Brain microvascular endothelial cell (primary cell): ENCODE results near the gene OR2T10.

Experiments used
- DNase-seq: peaks from one replicate; pipeline ENCODE4 v3.0.0-alpha.2; 2020
- H3K27ac ChIP-seq: fragments of 250-450 bp; sonication (Bioruptor Pico); 2 replicates; pipeline ENCODE4 v1.5.1; 2020; ENCODE audit warnings: mild to moderate bottlenecking, moderate library complexity
- H3K27me3 ChIP-seq: fragments of 250-450 bp; sonication (Bioruptor Pico); replicated peaks from 2 replicates; pipeline ENCODE4 v1.5.1; 2020; ENCODE audit warnings: mild to moderate bottlenecking
- H3K36me3 ChIP-seq: fragments of 250-450 bp; sonication (Bioruptor Pico); replicated peaks from 2 replicates; pipeline ENCODE4 v1.5.1; 2020; ENCODE audit warnings: mild to moderate bottlenecking
- H3K4me3 ChIP-seq: 2 replicates; pipeline ENCODE4 v1.5.1; 2011; ENCODE audit warnings: low read depth, mild to moderate bottlenecking, control low read depth, low read length, moderate library complexity
- in situ Hi-C: cut with HindIII; loops from 2 replicates; pipeline ENCODE4 v1.10.0; 2017; ENCODE audit warnings: low sequenced_read_pairs, low pct_ligation_motif_present
- TF ChIP-seq, protein P1 (sequence below): IDR thresholded peaks from 2 replicates; pipeline ENCODE4 v1.5.1; 2011; ENCODE audit warnings: low read depth, mild to moderate bottlenecking, moderate library complexity, low read length, control low read depth, inconsistent platforms; ENCODE audit errors: missing control alignments

OR2T10 gene

GRCh38 chr1:248630551-248630950 is 33.1 kb upstream of the OR2T10 start:
- Histone ChIP-seq H3K4me3 (no peak overlapping the region), H3K27me3 (no peaks in the 10 kb centered on the region), H3K36me3 (no peaks in the 10 kb centered on the region), H3K27ac (no peak overlapping the region)
- in situ Hi-C loops = no loop called here
- TF ChIP-seq, protein P1, sequence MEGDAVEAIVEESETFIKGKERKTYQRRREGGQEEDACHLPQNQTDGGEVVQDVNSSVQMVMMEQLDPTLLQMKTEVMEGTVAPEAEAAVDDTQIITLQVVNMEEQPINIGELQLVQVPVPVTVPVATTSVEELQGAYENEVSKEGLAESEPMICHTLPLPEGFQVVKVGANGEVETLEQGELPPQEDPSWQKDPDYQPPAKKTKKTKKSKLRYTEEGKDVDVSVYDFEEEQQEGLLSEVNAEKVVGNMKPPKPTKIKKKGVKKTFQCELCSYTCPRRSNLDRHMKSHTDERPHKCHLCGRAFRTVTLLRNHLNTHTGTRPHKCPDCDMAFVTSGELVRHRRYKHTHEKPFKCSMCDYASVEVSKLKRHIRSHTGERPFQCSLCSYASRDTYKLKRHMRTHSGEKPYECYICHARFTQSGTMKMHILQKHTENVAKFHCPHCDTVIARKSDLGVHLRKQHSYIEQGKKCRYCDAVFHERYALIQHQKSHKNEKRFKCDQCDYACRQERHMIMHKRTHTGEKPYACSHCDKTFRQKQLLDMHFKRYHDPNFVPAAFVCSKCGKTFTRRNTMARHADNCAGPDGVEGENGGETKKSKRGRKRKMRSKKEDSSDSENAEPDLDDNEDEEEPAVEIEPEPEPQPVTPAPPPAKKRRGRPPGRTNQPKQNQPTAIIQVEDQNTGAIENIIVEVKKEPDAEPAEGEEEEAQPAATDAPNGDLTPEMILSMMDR = no peak
- no peak for DNase-seq

- TF ChIP-seq, protein P1 = no peak
- no peaks in the 10 kb centered on the region for H3K36me3 ChIP-seq
- no peak overlapping the region for H3K27ac ChIP-seq
- no peak overlapping the region for H3K4me3 ChIP-seq
- in situ Hi-C loops = no loop called here
- DNase-seq = no peak
- H3K27me3 ChIP-seq = no peaks in the 10 kb centered on the region
These were observed 30.7 kb upstream of the OR2T10 start for GRCh38 chr1:248627971-248628844.

GRCh38 chr1:248625971-248626370 is 28.5 kb upstream of the OR2T10 start:
- in situ Hi-C loops = no loop called here
- H3K27ac ChIP-seq = no peak overlapping the region
- H3K27me3 ChIP-seq = no peaks in the 10 kb centered on the region
- no peak for DNase-seq
- TF ChIP-seq, protein P1 = no peak
- H3K4me3 ChIP-seq = no peak overlapping the region
- H3K36me3 ChIP-seq = no peaks in the 10 kb centered on the region

DNA sequence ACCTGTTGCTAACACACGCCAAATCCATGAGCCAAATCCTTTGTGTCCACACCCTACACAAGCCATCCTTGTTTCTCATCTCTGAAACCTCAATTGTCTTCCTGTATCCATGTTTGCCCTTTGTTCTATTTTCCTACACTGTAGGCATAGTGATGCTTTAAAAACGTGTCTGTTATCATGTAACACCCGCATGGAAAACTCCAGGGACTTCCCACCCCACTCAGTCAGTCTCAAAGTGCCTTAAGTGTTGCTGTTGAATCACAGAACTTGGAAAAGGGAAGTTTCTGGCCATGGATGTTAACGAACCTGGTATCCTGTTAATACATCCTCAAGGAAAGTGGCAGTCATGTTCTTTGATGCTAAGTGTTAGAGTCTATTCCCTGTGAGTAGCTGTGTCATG is 27.7 kb upstream of the OR2T10 start:
- Histone ChIP-seq H3K4me3 (no peak overlapping the region), H3K27me3 (no peaks in the 10 kb centered on the region), H3K27ac (no peak overlapping the region), H3K36me3 (no peaks in the 10 kb centered on the region)
- no peak for DNase-seq
- in situ Hi-C loops = no loop called here
- TF ChIP-seq, protein P1 = no peak

GRCh38 chr1:248622570-248623001 is 25.1 kb upstream of the OR2T10 start:
- H3K27ac ChIP-seq = no peak overlapping the region
- no peaks in the 10 kb centered on the region for H3K27me3 ChIP-seq
- no peak overlapping the region for H3K4me3 ChIP-seq
- no peak for DNase-seq
- TF ChIP-seq, protein P1 = no peak
- in situ Hi-C loops = no loop called here
- no peaks in the 10 kb centered on the region for H3K36me3 ChIP-seq
